HEK293 (cell line): ENCODE results near the gene KY.

Experiments used
- CTCF ChIA-PET: fragments of 350-600 bp; formaldehyde crosslinking; extraction: SDS; loops from one replicate; lab custom pipeline; 2021; ENCODE audit warnings: antibody characterized with exemption; lab: Yijun Ruan, JAX
- POLR2A ChIA-PET: fragments of 300-600 bp; formaldehyde crosslinking; extraction: SDS; loops from one replicate; lab custom pipeline; 2020; ENCODE audit warnings: antibody characterized with exemption, inconsistent platforms; lab: Yijun Ruan, JAX
- H3K27ac ChIP-seq: fragments of 200-500 bp; sonication (Bioruptor generic); 2 replicates; pipeline ENCODE4 v1.5.1; 2014; ENCODE audit warnings: low read depth, low read length, control low read depth, inconsistent platforms; ENCODE audit errors: extremely low read depth
- H3K36me3 ChIP-seq, 2 experiments: fragments of 200-500 bp in 1 of 2; sonication (Bioruptor generic) in 1 of 2; 1 replicate in 1 of 2; 2 replicates in 1 of 2; pipeline ENCODE4 v1.5.1; 2014 to 2017; ENCODE audit warnings: inconsistent platforms in 2 of 2, low read length in 2 of 2; ENCODE audit not compliant: control insufficient read depth in 2 of 2, insufficient read depth in 1 of 2
- H3K4me1 ChIP-seq: fragments of 200-500 bp; sonication (Bioruptor generic); 2 replicates; pipeline ENCODE4 v1.5.1; 2014; ENCODE audit warnings: mild to moderate bottlenecking, low read length, inconsistent platforms; ENCODE audit not compliant: control insufficient read depth, insufficient read depth
- H3K4me3 ChIP-seq: 2 replicates; pipeline ENCODE4 v1.5.1; 2011; ENCODE audit warnings: low read depth, mild to moderate bottlenecking, control low read depth, low read length, moderate library complexity
- H3K9me3 ChIP-seq: fragments of 200-500 bp; sonication (Bioruptor generic); 2 replicates; pipeline ENCODE4 v1.5.1; 2014; ENCODE audit warnings: low read depth, low read length, inconsistent platforms; ENCODE audit not compliant: control insufficient read depth, insufficient read depth
- KLF16 ChIP-seq: fragments of 450-650 bp; formaldehyde crosslinking; IDR thresholded peaks from 2 replicates; pipeline ENCODE4 v1.5.1; 2017; ENCODE audit warnings: missing biosample characterization, missing genetic modification characterization
- MEIS1 ChIP-seq: sonication (generic); formaldehyde crosslinking; IDR thresholded peaks from 2 replicates; pipeline ENCODE4 v1.8.1; 2022; ENCODE audit warnings: missing genetic modification reagents, mild to moderate bottlenecking, borderline replicate concordance
- MZF1 ChIP-seq: fragments of 450-650 bp; formaldehyde crosslinking; IDR thresholded peaks from 2 replicates; pipeline ENCODE4 v1.5.1; 2017; ENCODE audit warnings: missing biosample characterization, missing genetic modification characterization, borderline replicate concordance
- RBAK ChIP-seq: fragments of 450-650 bp; formaldehyde crosslinking; IDR thresholded peaks from 2 replicates; pipeline ENCODE4 v1.5.1; 2016; ENCODE audit warnings: missing biosample characterization, missing genetic modification characterization
- SALL2 ChIP-seq: fragments of 450-650 bp; formaldehyde crosslinking; IDR thresholded peaks from 2 replicates; pipeline ENCODE4 v1.5.0; 2017; ENCODE audit warnings: missing biosample characterization, mild to moderate bottlenecking, missing genetic modification characterization, borderline replicate concordance
- TCF7L2 ChIP-seq: IDR thresholded peaks from 2 replicates; pipeline ENCODE4 v1.6.1; 2011; ENCODE audit warnings: low read depth, mild to moderate bottlenecking, inconsistent platforms, low read length, moderate library complexity, borderline replicate concordance
- YY2 ChIP-seq: fragments of 450-650 bp; formaldehyde crosslinking; IDR thresholded peaks from 2 replicates; pipeline ENCODE4 v1.5.1; 2016; ENCODE audit warnings: missing biosample characterization, missing genetic modification characterization
- ZBTB20 ChIP-seq: fragments of 450-650 bp; formaldehyde crosslinking; IDR thresholded peaks from 2 replicates; pipeline ENCODE4 v1.5.1; 2016; ENCODE audit warnings: missing biosample characterization, missing genetic modification characterization
- ZNF133 ChIP-seq: fragments of 450-650 bp; formaldehyde crosslinking; IDR thresholded peaks from 2 replicates; pipeline ENCODE4 v1.5.1; 2016; ENCODE audit warnings: missing biosample characterization, missing genetic modification characterization
- ZNF169 ChIP-seq: fragments of 450-650 bp; formaldehyde crosslinking; IDR thresholded peaks from 2 replicates; pipeline ENCODE4 v1.5.1; 2016; ENCODE audit warnings: missing biosample characterization, missing genetic modification characterization
- ZNF184 ChIP-seq: fragments of 450-650 bp; IDR thresholded peaks from 2 replicates; pipeline ENCODE4 v1.5.1; 2018; ENCODE audit warnings: missing biosample characterization, mild to moderate bottlenecking, missing genetic modification characterization
- ZNF239 ChIP-seq: fragments of 450-650 bp; formaldehyde crosslinking; IDR thresholded peaks from 2 replicates; pipeline ENCODE4 v1.5.1; 2016; ENCODE audit warnings: missing biosample characterization, missing genetic modification characterization
- ZNF350 ChIP-seq: fragments of 450-650 bp; formaldehyde crosslinking; IDR thresholded peaks from 2 replicates; pipeline ENCODE4 v1.5.0; 2017; ENCODE audit warnings: missing biosample characterization, mild to moderate bottlenecking, missing genetic modification characterization
- ZNF354C ChIP-seq: fragments of 450-650 bp; formaldehyde crosslinking; IDR thresholded peaks from 2 replicates; pipeline ENCODE4 v1.5.1; 2016; ENCODE audit warnings: missing biosample characterization, missing genetic modification characterization, low read depth, borderline replicate concordance
- ZNF366 ChIP-seq: fragments of 450-650 bp; formaldehyde crosslinking; conservative IDR thresholded peaks from 2 replicates; pipeline ENCODE4 v1.5.1; 2016; ENCODE audit warnings: missing biosample characterization, missing genetic modification characterization
- ZNF423 ChIP-seq: fragments of 450-650 bp; formaldehyde crosslinking; IDR thresholded peaks from 2 replicates; pipeline ENCODE4 v1.5.1; 2016; ENCODE audit warnings: missing biosample characterization, missing genetic modification characterization
- ZNF426 ChIP-seq: fragments of 450-650 bp; formaldehyde crosslinking; IDR thresholded peaks from 2 replicates; pipeline ENCODE4 v1.5.1; 2017; ENCODE audit warnings: missing biosample characterization, missing genetic modification characterization, mild to moderate bottlenecking, inconsistent platforms, moderate library complexity
- ZNF501 ChIP-seq: fragments of 450-650 bp; formaldehyde crosslinking; IDR thresholded peaks from 2 replicates; pipeline ENCODE4 v1.5.1; 2016; ENCODE audit warnings: missing biosample characterization, missing genetic modification characterization
- ZNF521 ChIP-seq: fragments of 450-650 bp; formaldehyde crosslinking; IDR thresholded peaks from 2 replicates; pipeline ENCODE4 v1.5.1; 2017; ENCODE audit warnings: missing biosample characterization, mild to moderate bottlenecking, missing genetic modification characterization
- ZNF530 ChIP-seq: fragments of 450-650 bp; formaldehyde crosslinking; IDR thresholded peaks from 2 replicates; pipeline ENCODE4 v1.5.1; 2016; ENCODE audit warnings: low read depth, missing biosample characterization, missing genetic modification characterization
- ZNF596 ChIP-seq: fragments of 450-650 bp; IDR thresholded peaks from 2 replicates; pipeline ENCODE4 v1.5.0; 2018; ENCODE audit warnings: missing biosample characterization, mild to moderate bottlenecking, missing genetic modification characterization, moderate library complexity
- ZNF621 ChIP-seq: fragments of 450-650 bp; formaldehyde crosslinking; IDR thresholded peaks from 2 replicates; pipeline ENCODE4 v1.5.1; 2017; ENCODE audit warnings: missing biosample characterization, missing genetic modification characterization
- ZNF664 ChIP-seq: fragments of 450-650 bp; formaldehyde crosslinking; IDR thresholded peaks from 2 replicates; pipeline ENCODE4 v1.5.1; 2016; ENCODE audit warnings: missing biosample characterization, missing genetic modification characterization
- TF ChIP-seq, protein P1 (sequence below): fragments of 450-650 bp; formaldehyde crosslinking; IDR thresholded peaks from 2 replicates; pipeline ENCODE4 v1.5.1; 2016; ENCODE audit warnings: missing biosample characterization, missing genetic modification characterization, borderline replicate concordance
- TF ChIP-seq, protein P2 (sequence below): fragments of 450-650 bp; formaldehyde crosslinking; IDR thresholded peaks from 2 replicates; pipeline ENCODE4 v1.5.1; 2016; ENCODE audit warnings: missing biosample characterization, missing genetic modification characterization
- TF ChIP-seq, protein P3 (sequence below): fragments of 450-650 bp; formaldehyde crosslinking; IDR thresholded peaks from 2 replicates; pipeline ENCODE4 v1.5.1; 2016; ENCODE audit warnings: missing biosample characterization, missing genetic modification characterization, low read depth

KY gene

DNA sequence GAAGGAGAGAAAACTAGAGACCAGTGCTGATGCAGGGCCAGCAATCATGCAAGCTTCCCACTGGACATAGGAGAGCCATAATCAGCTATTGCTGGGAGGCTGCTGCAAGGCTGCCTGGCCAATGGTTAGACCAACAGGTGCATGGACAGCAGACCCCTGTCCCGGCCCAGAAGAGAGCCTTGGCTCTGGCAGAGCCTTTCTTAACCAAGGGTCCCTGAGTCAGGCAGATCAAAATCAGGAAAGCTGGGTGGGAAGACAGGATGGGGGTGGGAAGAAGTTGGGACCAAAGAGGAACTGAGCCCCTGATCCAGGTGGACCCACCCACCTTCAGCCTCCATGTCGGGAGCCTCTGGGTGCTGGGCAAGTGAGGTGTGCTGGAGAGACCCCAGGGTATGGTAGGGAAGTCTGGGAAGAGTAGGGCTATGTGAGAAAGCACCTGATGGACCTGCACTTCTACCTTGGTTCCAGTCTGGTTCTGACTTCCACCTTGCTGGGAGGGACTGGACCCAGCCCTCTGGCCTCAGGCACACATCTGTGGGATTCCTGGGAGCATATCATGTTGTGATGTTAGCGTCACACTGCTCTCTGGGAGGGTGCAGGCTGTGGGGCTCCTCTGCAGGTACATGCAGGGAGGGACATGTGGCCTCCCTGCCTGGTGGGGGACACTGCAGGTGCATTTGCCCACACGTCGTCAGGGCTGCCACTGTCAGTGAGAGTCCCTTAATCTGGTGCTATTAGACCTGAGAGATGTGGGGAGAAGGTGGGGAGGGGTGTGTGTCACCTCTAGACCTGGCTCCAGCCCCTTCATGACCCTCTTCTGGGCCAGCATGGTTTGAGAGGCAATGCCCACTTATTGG lies 24.7 kb downstream of the KY start (continued):
- no peak for TF ChIP-seq ZNF530 (tag by site-specific recombination)
- TF ChIP-seq ZNF521 (tag by site-specific recombination): no peak
- TF ChIP-seq ZNF621: no peak
- no peak for TF ChIP-seq ZNF354C
- TF ChIP-seq ZNF366 (tag by site-specific recombination): no peak
- no peak for TF ChIP-seq KLF16 (tag by site-specific recombination)

DNA sequence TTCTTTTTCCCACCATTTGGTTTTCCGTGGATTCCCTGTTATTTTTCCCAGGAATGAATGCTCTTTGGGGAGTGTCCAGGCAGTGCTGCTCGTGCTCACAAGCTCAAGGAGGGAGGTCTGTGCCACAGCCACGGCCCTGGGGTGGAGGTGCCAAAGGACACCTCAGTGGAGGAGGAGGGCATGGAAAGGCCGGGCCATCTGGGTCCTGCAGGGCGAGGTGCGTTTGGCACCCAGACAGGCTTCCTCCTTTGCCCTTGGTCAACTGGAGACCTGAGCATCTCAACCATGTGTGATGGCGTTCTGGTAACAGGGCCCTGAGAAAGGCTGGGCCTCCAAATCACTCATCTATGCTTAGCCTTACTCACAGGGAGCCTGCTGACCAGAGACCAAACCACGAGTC lies 25.4 kb downstream of the KY start:
- H3K4me1 ChIP-seq: no peaks in the 10 kb centered on the region
- H3K36me3 ChIP-seq: no peaks in the 10 kb centered on the region
- H3K9me3 ChIP-seq: no peaks in the 10 kb centered on the region
- TF ChIP-seq MZF1 (tag by site-specific recombination): no peak
- no peak for TF ChIP-seq SALL2
- TF ChIP-seq ZNF426 (tag by site-specific recombination): no peak
- no peak for TF ChIP-seq ZNF169 (tag by site-specific recombination)
- TF ChIP-seq ZNF133 (tag by site-specific recombination): no peak
- TF ChIP-seq ZNF350 (tag by site-specific recombination): no peak
- no peak for TF ChIP-seq ZNF596 (tag by site-specific recombination)
- no peak for TF ChIP-seq ZNF423 (tag by site-specific recombination)
- no peak for TF ChIP-seq YY2 (tag by site-specific recombination)
- no peak for TF ChIP-seq ZNF239 (tag by site-specific recombination)
- TF ChIP-seq ZNF501 (tag by site-specific recombination): no peak
- no peak for TF ChIP-seq RBAK
- TF ChIP-seq TCF7L2: no peak
- no peak for TF ChIP-seq ZBTB20
- TF ChIP-seq ZNF664 (tag by site-specific recombination): no peak
- H3K27ac ChIP-seq: no peak overlapping the region
- ChIA-PET CTCF (no interaction called here), POLR2A (no interaction called here)
- no peak overlapping the region for H3K4me3 ChIP-seq

DNA sequence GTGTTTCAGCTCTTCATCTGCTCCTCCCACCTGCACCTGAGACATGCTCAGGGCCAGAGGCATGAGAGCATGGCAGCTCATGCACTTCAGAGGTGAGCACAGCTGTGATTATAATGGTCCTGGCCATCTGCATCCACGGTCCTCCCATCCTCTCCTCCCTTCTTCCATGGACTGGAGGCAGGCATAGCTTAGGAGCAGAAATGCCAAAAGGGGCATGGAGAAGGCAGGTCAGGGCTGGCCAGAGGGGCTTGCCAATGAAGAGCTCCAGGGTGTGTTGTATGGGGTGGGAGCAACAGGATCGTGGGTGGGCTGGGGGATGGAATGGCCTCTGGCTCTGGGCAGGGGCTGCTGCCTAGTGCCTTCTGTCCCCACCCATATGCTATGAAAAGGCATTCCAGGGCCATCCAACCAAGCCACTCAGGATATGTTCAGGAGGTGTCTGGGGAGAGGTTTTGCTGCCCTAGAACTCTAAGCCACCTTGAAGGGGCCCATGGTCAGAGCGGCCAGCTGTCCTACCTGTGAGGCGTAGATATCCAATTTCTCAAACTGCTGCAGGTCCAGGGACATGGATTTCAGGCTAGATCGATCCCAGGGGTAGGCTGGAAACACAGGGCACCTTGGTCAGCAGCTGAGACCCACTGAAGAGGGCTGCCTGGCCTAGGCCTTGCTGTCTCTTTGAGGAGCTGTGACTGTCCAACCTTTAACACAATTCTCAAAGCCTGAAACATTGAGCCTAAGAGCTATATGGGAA lies 26.1 kb downstream of the KY start:
- ChIA-PET CTCF (no interaction called here), POLR2A (no interaction called here)
- no peak overlapping the region for H3K4me3 ChIP-seq
- no peaks in the 10 kb centered on the region for H3K4me1 ChIP-seq
- no peaks in the 10 kb centered on the region for H3K36me3 ChIP-seq
- no peak overlapping the region for H3K27ac ChIP-seq
- H3K9me3 ChIP-seq: no peaks in the 10 kb centered on the region
- TF ChIP-seq, protein P1, sequence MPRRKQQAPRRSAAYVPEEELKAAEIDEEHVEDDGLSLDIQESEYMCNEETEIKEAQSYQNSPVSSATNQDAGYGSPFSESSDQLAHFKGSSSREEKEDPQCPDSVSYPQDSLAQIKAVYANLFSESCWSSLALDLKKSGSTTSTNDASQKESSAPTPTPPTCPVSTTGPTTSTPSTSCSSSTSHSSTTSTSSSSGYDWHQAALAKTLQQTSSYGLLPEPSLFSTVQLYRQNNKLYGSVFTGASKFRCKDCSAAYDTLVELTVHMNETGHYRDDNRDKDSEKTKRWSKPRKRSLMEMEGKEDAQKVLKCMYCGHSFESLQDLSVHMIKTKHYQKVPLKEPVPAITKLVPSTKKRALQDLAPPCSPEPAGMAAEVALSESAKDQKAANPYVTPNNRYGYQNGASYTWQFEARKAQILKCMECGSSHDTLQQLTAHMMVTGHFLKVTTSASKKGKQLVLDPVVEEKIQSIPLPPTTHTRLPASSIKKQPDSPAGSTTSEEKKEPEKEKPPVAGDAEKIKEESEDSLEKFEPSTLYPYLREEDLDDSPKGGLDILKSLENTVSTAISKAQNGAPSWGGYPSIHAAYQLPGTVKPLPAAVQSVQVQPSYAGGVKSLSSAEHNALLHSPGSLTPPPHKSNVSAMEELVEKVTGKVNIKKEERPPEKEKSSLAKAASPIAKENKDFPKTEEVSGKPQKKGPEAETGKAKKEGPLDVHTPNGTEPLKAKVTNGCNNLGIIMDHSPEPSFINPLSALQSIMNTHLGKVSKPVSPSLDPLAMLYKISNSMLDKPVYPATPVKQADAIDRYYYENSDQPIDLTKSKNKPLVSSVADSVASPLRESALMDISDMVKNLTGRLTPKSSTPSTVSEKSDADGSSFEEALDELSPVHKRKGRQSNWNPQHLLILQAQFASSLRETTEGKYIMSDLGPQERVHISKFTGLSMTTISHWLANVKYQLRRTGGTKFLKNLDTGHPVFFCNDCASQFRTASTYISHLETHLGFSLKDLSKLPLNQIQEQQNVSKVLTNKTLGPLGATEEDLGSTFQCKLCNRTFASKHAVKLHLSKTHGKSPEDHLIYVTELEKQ: no peak
- TF ChIP-seq ZNF184 (tag by site-specific recombination) (no peak), MEIS1 (CRISPR knock-in tag) (no peak)
- TF ChIP-seq, protein P2, sequence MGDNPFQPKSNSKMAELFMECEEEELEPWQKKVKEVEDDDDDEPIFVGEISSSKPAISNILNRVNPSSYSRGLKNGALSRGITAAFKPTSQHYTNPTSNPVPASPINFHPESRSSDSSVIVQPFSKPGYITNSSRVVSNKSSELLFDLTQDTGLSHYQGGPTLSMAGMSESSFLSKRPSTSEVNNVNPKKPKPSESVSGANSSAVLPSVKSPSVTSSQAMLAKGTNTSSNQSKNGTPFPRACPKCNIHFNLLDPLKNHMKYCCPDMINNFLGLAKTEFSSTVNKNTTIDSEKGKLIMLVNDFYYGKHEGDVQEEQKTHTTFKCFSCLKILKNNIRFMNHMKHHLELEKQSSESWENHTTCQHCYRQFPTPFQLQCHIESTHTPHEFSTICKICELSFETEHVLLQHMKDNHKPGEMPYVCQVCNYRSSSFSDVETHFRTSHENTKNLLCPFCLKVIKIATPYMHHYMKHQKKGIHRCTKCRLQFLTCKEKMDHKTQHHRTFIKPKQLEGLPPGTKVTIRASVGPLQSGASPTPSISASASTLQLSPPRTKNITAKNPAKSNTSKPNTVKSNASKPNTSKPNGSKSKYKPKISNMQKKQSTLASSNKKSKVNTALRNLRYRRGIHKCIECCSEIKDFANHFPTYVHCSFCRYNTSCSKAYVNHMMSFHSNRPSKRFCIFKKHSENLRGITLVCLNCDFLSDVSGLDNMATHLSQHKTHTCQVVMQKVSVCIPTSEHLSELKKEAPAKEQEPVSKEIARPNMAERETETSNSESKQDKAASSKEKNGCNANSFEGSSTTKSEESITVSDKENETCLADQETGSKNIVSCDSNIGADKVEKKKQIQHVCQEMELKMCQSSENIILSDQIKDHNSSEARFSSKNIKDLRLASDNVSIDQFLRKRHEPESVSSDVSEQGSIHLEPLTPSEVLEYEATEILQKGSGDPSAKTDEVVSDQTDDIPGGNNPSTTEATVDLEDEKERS: no peak
- TF ChIP-seq, protein P3, sequence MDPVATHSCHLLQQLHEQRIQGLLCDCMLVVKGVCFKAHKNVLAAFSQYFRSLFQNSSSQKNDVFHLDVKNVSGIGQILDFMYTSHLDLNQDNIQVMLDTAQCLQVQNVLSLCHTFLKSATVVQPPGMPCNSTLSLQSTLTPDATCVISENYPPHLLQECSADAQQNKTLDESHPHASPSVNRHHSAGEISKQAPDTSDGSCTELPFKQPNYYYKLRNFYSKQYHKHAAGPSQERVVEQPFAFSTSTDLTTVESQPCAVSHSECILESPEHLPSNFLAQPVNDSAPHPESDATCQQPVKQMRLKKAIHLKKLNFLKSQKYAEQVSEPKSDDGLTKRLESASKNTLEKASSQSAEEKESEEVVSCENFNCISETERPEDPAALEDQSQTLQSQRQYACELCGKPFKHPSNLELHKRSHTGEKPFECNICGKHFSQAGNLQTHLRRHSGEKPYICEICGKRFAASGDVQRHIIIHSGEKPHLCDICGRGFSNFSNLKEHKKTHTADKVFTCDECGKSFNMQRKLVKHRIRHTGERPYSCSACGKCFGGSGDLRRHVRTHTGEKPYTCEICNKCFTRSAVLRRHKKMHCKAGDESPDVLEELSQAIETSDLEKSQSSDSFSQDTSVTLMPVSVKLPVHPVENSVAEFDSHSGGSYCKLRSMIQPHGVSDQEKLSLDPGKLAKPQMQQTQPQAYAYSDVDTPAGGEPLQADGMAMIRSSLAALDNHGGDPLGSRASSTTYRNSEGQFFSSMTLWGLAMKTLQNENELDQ (tag by site-specific recombination): no peak
